ENCODE results near the gene DPP7. TPM values are rescaled to one million over a fixed set of nuclear protein-coding genes. Genes with fewer than 3 reads are reported as not detected.

DPP7 gene
- total and polyA plus RNA-seq, 4 experiments from 2014 or later = 135 to 362 (median 282) TPM

- H3K4me3 ChIP-seq (ENCODE audit: low read length in 2 of 2) = no peak overlapping the region
- H3K9me3 Mint-ChIP-seq = peaks cover 0 to 15% (median 3%) of the 10 kb centered on the region in 8 donors
- intact Hi-C loops (cut with micrococcal nuclease) = no loop called here
- H3K36me3 Mint-ChIP-seq = peaks cover 0 to 2% of the 10 kb centered on the region in 2 donors
- POLR2A ChIA-PET (ENCODE audit: partially characterized antibody) = no interaction called here
- H3K4me1 Mint-ChIP-seq = peaks cover 0 to 9% (median 3%) of the 10 kb centered on the region in 4 donors
- H3K27ac ChIP-seq (ENCODE audit: low read depth, low read length) = no peak overlapping the region
- peaks cover 5% of the 10 kb centered on the region for H3K4me1 ChIP-seq (ENCODE audit: insufficient read depth, low read length)
- no peaks in the 10 kb centered on the region for H3K9me3 ChIP-seq (ENCODE audit: control insufficient read depth in 1 of 2, low read length in 2 of 2)
- H3K4me3 Mint-ChIP-seq = no peak overlapping the region
- CTCF ChIA-PET (ENCODE audit: partially characterized antibody) = no interaction called here
- H3K27me3 ChIP-seq (ENCODE audit: insufficient read depth, low read length) = peaks cover 13% of the 10 kb centered on the region
- peak overlapping the region in 1 of 7 donors; percentile 65 for H3K27ac Mint-ChIP-seq
- peaks cover 15 to 23% of the 10 kb centered on the region in 2 donors for H3K27me3 Mint-ChIP-seq
- no peak for DNase-seq
- no peaks in the 10 kb centered on the region for H3K36me3 ChIP-seq (ENCODE audit: insufficient read depth, low read length)
Measured at GRCh38 chr9:137134191-137134590, 19.7 kb upstream of the DPP7 start.

DNA sequence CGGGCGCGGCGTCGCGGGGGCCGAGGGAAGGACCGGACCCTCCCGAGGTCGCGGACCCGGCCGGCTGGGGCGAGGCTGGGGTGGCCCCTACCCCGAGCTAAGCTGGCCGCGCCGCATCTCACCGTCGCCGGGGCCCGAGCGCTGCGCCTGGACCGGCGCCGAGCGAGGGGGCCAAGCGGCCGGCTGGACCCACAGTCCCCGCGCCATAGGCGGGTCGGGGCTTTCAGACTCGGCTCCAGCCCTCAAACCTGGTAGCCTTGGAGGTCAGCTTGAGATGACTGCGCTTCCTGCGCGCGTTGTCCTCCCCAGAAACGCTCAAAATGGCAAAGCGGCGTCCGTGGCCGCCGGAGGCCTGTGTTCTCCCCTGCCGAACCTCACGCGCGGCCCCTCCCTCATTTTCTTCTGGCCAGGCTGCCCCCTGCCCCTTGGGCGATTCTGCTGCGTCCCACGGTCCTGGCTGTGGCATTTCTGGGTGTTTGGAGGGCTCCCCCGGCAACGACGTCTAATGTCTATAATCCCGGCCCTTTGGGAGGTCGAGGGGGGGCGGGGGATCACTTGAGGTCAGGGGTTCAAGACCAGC is 15.7 kb upstream of the DPP7 start:
- Histone ChIP-seq H3K36me3 (ENCODE audit: insufficient read depth, low read length) (no peaks in the 10 kb centered on the region), H3K27ac (ENCODE audit: low read depth, low read length) (peak overlapping the region; percentile 80), H3K9me3 (ENCODE audit: control insufficient read depth in 1 of 2, low read length in 2 of 2) (no peaks in the 10 kb centered on the region), H3K4me1 (ENCODE audit: insufficient read depth, low read length) (peaks cover 31% of the 10 kb centered on the region), H3K4me3 (ENCODE audit: low read length in 2 of 2) (peak overlapping the region; percentile 29 to 84), H3K27me3 (ENCODE audit: insufficient read depth, low read length) (no peaks in the 10 kb centered on the region)
- peak overlapping the region in 5 of 7 donors; percentile 32 to 90 (median 55) for H3K27ac Mint-ChIP-seq
- ChIA-PET POLR2A (ENCODE audit: partially characterized antibody) (interaction anchor here (1.0 to 3.3 kb wide), 23 partner anchors 12 to 329 kb away, joined by 3 to 37 read pairs (median 5); partner anchors contain the start of genes ANAPC2, DPP7, MAN1B1 and NDOR1), CTCF (ENCODE audit: partially characterized antibody) (interaction anchor here (1.0 to 2.8 kb wide), 10 partner anchors 7 to 112 kb away, joined by 3 to 9 read pairs (median 4); partner anchors contain the start of genes MAN1B1 and RNF224)
- H3K4me3 Mint-ChIP-seq = peak overlapping the region; percentile 71 to 84 (median 81)
- peaks cover 0 to 10% (median 3%) of the 10 kb centered on the region in 8 donors for H3K9me3 Mint-ChIP-seq
- intact Hi-C loops (cut with micrococcal nuclease) = no loop called here
- peaks cover 0 to 6% of the 10 kb centered on the region in 2 donors for H3K36me3 Mint-ChIP-seq
- H3K27me3 Mint-ChIP-seq = peaks cover 2 to 4% of the 10 kb centered on the region in 2 donors
- peaks cover 23 to 35% (median 30%) of the 10 kb centered on the region in 4 donors for H3K4me1 Mint-ChIP-seq
- no peak for DNase-seq

DNA sequence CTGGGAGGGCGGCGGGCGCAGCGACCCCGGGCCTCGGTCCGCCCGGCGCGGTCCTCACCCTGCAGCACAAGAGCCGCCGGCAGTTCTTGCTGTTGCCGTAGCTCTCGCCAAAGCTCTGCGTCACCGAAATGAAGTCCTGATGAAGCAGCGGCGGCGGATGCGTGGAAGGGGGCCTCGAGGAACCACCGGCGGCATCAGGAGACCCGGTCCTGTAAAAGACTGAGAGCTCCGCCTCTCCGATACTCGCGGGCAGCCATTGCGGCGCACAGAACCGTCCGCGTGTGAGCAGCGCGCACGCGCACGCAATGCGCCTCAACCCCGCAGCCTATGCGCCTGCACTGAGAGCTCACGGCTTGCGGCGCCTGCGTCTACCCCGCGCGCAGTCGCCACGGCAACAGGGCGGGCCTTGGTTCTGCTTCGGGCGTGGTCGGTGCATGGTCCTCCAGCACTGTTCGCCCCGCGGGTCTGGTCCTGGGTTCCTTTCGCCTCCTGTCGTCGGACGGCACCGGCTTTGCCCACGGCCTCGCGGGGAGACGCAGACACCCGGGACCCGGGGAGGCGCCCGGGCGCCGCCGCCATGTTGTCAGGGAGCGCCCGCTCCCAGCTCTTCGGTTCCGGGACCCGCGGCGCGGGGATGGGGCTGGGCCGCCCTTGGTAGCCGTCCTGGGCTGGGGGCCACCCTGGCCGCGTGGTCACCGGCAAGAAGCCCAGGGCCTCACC is 15.1 kb upstream of the DPP7 start:
- intact Hi-C loops (cut with micrococcal nuclease) = loop anchor here (1.0 to 2.0 kb wide), 4 partner anchors 43 to 93 kb away; partner anchors contain the start of genes ANAPC2, MAN1B1, RNF208 and SSNA1
- H3K9me3 ChIP-seq (ENCODE audit: control insufficient read depth in 1 of 2, low read length in 2 of 2) = no peaks in the 10 kb centered on the region
- H3K27ac ChIP-seq (ENCODE audit: low read depth, low read length) = peak overlapping the region; percentile 80
- Mint-ChIP-seq H3K27me3 (peaks cover 2 to 4% of the 10 kb centered on the region in 2 donors), H3K4me3 (peak overlapping the region; percentile 86 to 97 (median 90)), H3K27ac (peak overlapping the region; percentile 82 to 99 (median 92)), H3K9me3 (peaks cover 0 to 10% (median 3%) of the 10 kb centered on the region in 8 donors), H3K4me1 (peaks cover 23 to 35% (median 30%) of the 10 kb centered on the region in 4 donors), H3K36me3 (peaks cover 0 to 6% of the 10 kb centered on the region in 2 donors)
- no peaks in the 10 kb centered on the region for H3K36me3 ChIP-seq (ENCODE audit: insufficient read depth, low read length)
- peak; percentile 89 to 92 (median 91) for DNase-seq
- ChIA-PET CTCF (ENCODE audit: partially characterized antibody) (interaction anchor here (1.0 to 2.8 kb wide), 10 partner anchors 8 to 113 kb away, joined by 3 to 9 read pairs (median 4); partner anchors contain the start of genes GRIN1, MAN1B1 and RNF224), POLR2A (ENCODE audit: partially characterized antibody) (interaction anchor here (0.7 to 3.3 kb wide), 26 partner anchors 11 to 339 kb away, joined by 3 to 37 read pairs (median 5); partner anchors contain the start of genes ANAPC2, DPP7, MAN1B1 and NDOR1)
- H3K4me3 ChIP-seq (ENCODE audit: low read length in 2 of 2) = peak overlapping the region in 1 of 2 donors; percentile 84
- peaks cover 31% of the 10 kb centered on the region for H3K4me1 ChIP-seq (ENCODE audit: insufficient read depth, low read length)
- no peaks in the 10 kb centered on the region for H3K27me3 ChIP-seq (ENCODE audit: insufficient read depth, low read length)

DNA sequence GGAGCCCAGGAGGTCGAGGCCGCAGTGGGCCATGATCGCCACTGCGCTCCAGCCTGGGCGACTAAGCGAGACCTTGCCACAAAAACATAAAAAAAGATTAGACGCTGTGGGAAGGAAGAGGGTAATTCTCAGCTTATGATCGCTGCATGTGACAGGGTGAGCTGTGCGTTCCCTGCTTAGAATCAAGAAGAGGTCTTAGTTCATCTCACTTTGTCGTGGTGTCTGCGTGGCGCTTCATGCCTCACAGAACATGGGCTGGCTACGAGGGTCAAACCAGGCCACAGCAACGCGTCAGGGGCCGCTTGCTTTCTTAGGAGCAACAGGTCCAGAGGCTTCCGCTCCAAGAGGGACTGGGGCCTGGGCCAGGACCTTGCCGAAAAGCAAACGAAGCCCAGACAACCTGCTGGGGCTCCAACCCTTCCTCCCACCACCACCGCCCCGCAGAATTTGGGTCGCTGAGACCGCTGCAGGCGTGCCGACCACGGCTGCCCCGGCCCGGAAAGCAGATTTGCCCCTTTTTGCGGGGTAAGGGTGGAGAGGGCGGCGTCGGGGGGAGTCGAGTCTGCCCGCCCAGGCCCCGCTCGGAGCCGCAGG is 14.4 kb upstream of the DPP7 start:
- H3K4me1 ChIP-seq (ENCODE audit: insufficient read depth, low read length) = peaks cover 31% of the 10 kb centered on the region
- Mint-ChIP-seq H3K9me3 (peaks cover 0 to 10% (median 3%) of the 10 kb centered on the region in 8 donors), H3K27me3 (peaks cover 2% of the 10 kb centered on the region in 2 donors), H3K36me3 (peaks cover 0 to 6% of the 10 kb centered on the region in 2 donors), H3K4me3 (peak overlapping the region; percentile 84 to 97 (median 94)), H3K27ac (peak overlapping the region; percentile 92 to 99 (median 96)), H3K4me1 (peaks cover 23 to 35% (median 30%) of the 10 kb centered on the region in 4 donors)
- ChIA-PET CTCF (ENCODE audit: partially characterized antibody) (interaction anchor here (1.0 to 2.8 kb wide), 10 partner anchors 8 to 113 kb away, joined by 3 to 9 read pairs (median 4); partner anchors contain the start of genes GRIN1, MAN1B1 and RNF224), POLR2A (ENCODE audit: partially characterized antibody) (interaction anchor here (0.7 to 3.3 kb wide), 22 partner anchors 10 to 338 kb away, joined by 3 to 37 read pairs (median 5); partner anchors contain the start of genes ANAPC2, DPP7, MAN1B1 and NDOR1)
- no peaks in the 10 kb centered on the region for H3K36me3 ChIP-seq (ENCODE audit: insufficient read depth, low read length)
- H3K27me3 ChIP-seq (ENCODE audit: insufficient read depth, low read length) = no peaks in the 10 kb centered on the region
- no peaks in the 10 kb centered on the region for H3K9me3 ChIP-seq (ENCODE audit: control insufficient read depth in 1 of 2, low read length in 2 of 2)
- peak in 2 of 5 donors; percentile 15 to 23 for DNase-seq
- H3K4me3 ChIP-seq (ENCODE audit: low read length in 2 of 2) = peak overlapping the region in 1 of 2 donors; percentile 84
- intact Hi-C loops (cut with micrococcal nuclease) = loop anchor here (1.0 to 2.0 kb wide), 4 partner anchors 42 to 94 kb away; partner anchors contain the start of genes ANAPC2, MAN1B1, RNF208 and SSNA1
- H3K27ac ChIP-seq (ENCODE audit: low read depth, low read length) = peak overlapping the region; percentile 80

DNA sequence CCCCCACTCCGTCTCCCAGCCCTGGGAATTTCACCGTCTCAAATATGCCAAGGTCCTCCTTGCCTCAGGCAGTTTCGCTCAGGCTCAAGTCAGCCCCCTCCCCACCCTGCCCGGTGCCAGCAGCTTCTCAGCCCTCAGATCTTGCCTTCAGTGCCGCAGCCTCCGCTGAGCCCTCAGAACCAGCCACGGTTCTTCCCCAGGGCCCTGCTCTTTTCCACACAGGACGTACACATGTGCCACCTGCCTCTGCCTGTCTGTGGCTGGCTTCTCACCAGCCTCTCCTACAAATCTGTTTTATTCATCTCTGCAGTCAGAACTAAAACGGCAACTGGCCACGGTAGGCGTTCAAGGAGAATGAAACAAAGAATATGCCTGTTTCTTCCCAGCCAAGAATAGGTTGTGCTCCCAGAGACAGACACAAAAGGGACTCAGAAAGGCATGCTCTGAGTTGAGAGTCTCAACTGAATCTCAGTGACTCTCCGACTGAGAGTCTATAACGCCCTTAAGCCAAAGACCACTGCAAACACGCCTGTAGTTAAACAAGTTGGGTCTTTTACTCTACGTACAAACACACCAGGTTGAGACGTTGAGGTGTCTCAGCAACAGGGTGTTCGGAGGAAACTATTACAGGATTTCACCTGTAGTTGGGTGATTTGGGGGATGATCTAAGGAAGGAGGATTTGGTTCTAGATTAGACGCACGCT is 13.8 kb upstream of the DPP7 start:
- H3K27me3 Mint-ChIP-seq = peaks cover 2% of the 10 kb centered on the region in 2 donors
- peaks cover 31% of the 10 kb centered on the region for H3K4me1 ChIP-seq (ENCODE audit: insufficient read depth, low read length)
- peak overlapping the region in 1 of 2 donors; percentile 84 for H3K4me3 ChIP-seq (ENCODE audit: low read length in 2 of 2)
- H3K9me3 ChIP-seq (ENCODE audit: control insufficient read depth in 1 of 2, low read length in 2 of 2) = no peaks in the 10 kb centered on the region
- peaks cover 0 to 6% of the 10 kb centered on the region in 2 donors for H3K36me3 Mint-ChIP-seq
- ChIA-PET POLR2A (ENCODE audit: partially characterized antibody) (interaction anchor here (0.6 to 3.3 kb wide), 16 partner anchors 10 to 126 kb away, joined by 3 to 34 read pairs (median 5); partner anchors contain the start of genes ANAPC2, CYSRT1, DPP7 and MAN1B1), CTCF (ENCODE audit: partially characterized antibody) (interaction anchor here (0.7 to 2.1 kb wide), 5 partner anchors 10 to 377 kb away, joined by 3 to 7 read pairs (median 4); partner anchors contain the start of genes GRIN1 and RNF224)
- H3K4me3 Mint-ChIP-seq = peak overlapping the region; percentile 84 to 97 (median 94)
- peak in 2 of 5 donors; percentile 23 to 61 for DNase-seq
- no peaks in the 10 kb centered on the region for H3K27me3 ChIP-seq (ENCODE audit: insufficient read depth, low read length)
- peak overlapping the region; percentile 80 for H3K27ac ChIP-seq (ENCODE audit: low read depth, low read length)
- H3K4me1 Mint-ChIP-seq = peaks cover 23 to 35% (median 30%) of the 10 kb centered on the region in 4 donors
- H3K9me3 Mint-ChIP-seq = peaks cover 0 to 10% (median 3%) of the 10 kb centered on the region in 8 donors
- no peaks in the 10 kb centered on the region for H3K36me3 ChIP-seq (ENCODE audit: insufficient read depth, low read length)
- H3K27ac Mint-ChIP-seq = peak overlapping the region; percentile 92 to 99 (median 96)
- intact Hi-C loops (cut with micrococcal nuclease) = loop anchor here (2.0 kb wide), 3 partner anchors 42 to 94 kb away; partner anchors contain the start of genes MAN1B1, RNF208 and TPRN

All from CD4-positive, alpha-beta memory T cell (primary cell).